T-cell (primary cell): ENCODE measurements around the gene ARF3. TPM values are rescaled to one million over a fixed set of nuclear protein-coding genes. Genes with fewer than 3 reads are reported as not detected.

Source experiments
- ATAC-seq, 4 experiments: fragments of 200-7000 bp in 3 of 4; fragments of 150-1000 bp in 1 of 4; cut with Tn5 transposase; replicated peaks in 1 of 4; 1 replicate in 3 of 4; 2 replicates in 1 of 4; pipeline ENCODE4 v1.10.0; 2021; ENCODE audit warnings: moderate library complexity in 3 of 4, mild to moderate bottlenecking in 2 of 4, moderate number of reproducible peaks in 1 of 4
- CTCF ChIA-PET, 2 donors: fragments of 300-600 bp; sonication (Branson Sonifier 250); formaldehyde crosslinking; loops; one replicate each; lab custom pipeline; 2022; ENCODE audit warnings: antibody characterized with exemption in 2 of 2; lab: Charles Lee
- POLR2A ChIA-PET, 2 donors: fragments of 300-600 bp; sonication (Branson Sonifier 250); formaldehyde crosslinking; loops; one replicate each; lab custom pipeline; 2022; ENCODE audit warnings: antibody characterized with exemption in 2 of 2; lab: Charles Lee
- DNase-seq, 35 experiments: peaks; one replicate each; pipeline versions ENCODE4 v3.0.0 to v3.0.0-alpha.2; 2013 to 2023
- H3K27ac ChIP-seq: one replicate; pipeline ENCODE4 v1.5.1; 2013; ENCODE audit warnings: low read length
- H3K27me3 ChIP-seq, 2 experiments: replicated peaks in 1 of 2; 1 replicate in 1 of 2; 2 replicates in 1 of 2; pipeline versions ENCODE4 v1.6.1 to v1.7.0; 2013; ENCODE audit warnings: low read length in 1 of 2, mixed read lengths in 1 of 2; ENCODE audit not compliant: control insufficient read depth in 2 of 2, insufficient read depth in 2 of 2; ENCODE audit errors: extremely low read depth in 1 of 2
- H3K36me3 ChIP-seq, 2 donors: 1 replicate in 1 of 2; 2 replicates in 1 of 2; pipeline versions ENCODE4 v1.6.1 to v1.7.0; 2013; ENCODE audit warnings: low read length in 1 of 2; ENCODE audit not compliant: control insufficient read depth in 2 of 2, insufficient read depth in 1 of 2; ENCODE audit errors: extremely low read depth in 1 of 2
- H3K4me1 ChIP-seq, 2 experiments: 1 replicate in 1 of 2; 2 replicates in 1 of 2; pipeline versions ENCODE4 v1.6.1 to v1.7.0; 2013; ENCODE audit warnings: low read length in 2 of 2, mixed read lengths in 1 of 2; ENCODE audit not compliant: insufficient read depth in 2 of 2, control insufficient read depth in 1 of 2; ENCODE audit errors: extremely low read depth in 1 of 2
- H3K4me3 ChIP-seq, 2 donors: 1 replicate in 1 of 2; 2 replicates in 1 of 2; pipeline versions ENCODE4 v1.5.1 to v1.7.0; 2013; ENCODE audit warnings: mild to moderate bottlenecking in 2 of 2, low read length in 1 of 2, moderate library complexity in 1 of 2; ENCODE audit not compliant: control insufficient read depth in 1 of 2; ENCODE audit errors: extremely low read depth in 1 of 2
- H3K9me3 ChIP-seq: 2 replicates; pipeline ENCODE4 v1.7.0; 2013
- H3K27ac Mint-ChIP-seq, 2 donors: one replicate each; pipeline ENCODE4 v1.8.0; 2020 to 2021; ENCODE audit warnings: mild to moderate bottlenecking in 2 of 2, mixed read lengths in 2 of 2
- H3K27me3 Mint-ChIP-seq, 2 donors: one replicate each; pipeline ENCODE4 v1.8.0; 2021 to 2022; ENCODE audit warnings: mixed read lengths in 2 of 2
- H3K36me3 Mint-ChIP-seq: one replicate; pipeline ENCODE4 v1.8.0; 2021; ENCODE audit warnings: mixed read lengths
- H3K4me1 Mint-ChIP-seq, 3 donors: one replicate each; pipeline ENCODE4 v1.8.0; 2020 to 2022; ENCODE audit warnings: mixed read lengths in 3 of 3, mild to moderate bottlenecking in 1 of 3
- H3K4me3 Mint-ChIP-seq, 3 donors: one replicate each; pipeline ENCODE4 v1.8.0; 2020 to 2022; ENCODE audit warnings: mild to moderate bottlenecking in 3 of 3, mixed read lengths in 3 of 3, moderate library complexity in 3 of 3
- H3K9me3 Mint-ChIP-seq, 3 donors: one replicate each; pipeline ENCODE4 v1.8.0; 2020 to 2022; ENCODE audit warnings: mixed read lengths in 3 of 3
- WGBS: methylation state at CpG from one replicate; pipeline ENCODE4 v1.1.5; 2013; ENCODE audit warnings: missing lambda C conversion rate; ENCODE audit not compliant: insufficient coverage; 5-methylcytosine and 5-hydroxymethylcytosine counted together
- total RNA-seq, 35 experiments: library from RNA in 6 of 35; stranded (reverse) in 6 of 35; fragments of 120-200 nt in 1 of 35; gene quantifications; one replicate each; pipeline versions ENCODE4 v1.2.1 to v1.2.4 and lab custom pipeline; 2013 to 2026

ARF3 gene
- total RNA-seq, 5 donors from 2014 or later (not counting 1 experiment from before 2014, with no cell fraction given): 63.6 to 82.9 (median 74.3) TPM

DNA sequence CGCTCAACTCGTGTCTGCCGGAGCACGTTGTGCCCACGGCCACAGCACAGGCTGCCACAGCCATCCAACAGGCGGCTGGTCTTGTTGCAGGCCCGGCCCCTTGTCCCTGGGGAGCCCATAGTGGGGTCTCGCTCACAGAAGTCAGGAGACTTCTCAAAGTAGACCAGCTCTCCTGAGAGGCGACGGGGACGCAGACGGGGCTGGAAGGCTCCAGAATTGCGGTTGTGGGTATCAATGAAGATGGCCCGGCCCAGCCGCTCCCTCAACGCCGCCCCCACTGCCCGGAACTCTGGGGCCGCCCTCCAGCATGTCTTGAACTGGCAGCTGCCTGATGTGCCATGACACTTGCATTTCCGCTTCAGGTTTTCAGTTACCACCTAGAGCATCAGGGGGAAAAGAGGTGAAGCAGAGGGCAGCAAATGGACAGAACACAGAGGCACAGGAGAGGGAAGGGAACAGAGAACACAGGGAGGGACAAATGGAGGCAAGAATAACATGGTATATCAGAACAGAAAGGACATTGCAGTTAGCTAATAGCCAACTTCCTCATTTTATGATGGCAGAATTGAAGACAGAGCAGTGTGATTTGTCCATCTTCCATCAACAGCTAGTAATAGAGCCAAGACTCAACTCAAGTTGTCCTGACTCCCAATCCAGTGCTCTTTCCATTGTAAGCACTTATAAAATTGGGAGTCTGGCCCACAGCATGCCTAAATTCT lies 9.0 kb upstream of the ARF3 start:
- Mint-ChIP-seq H3K4me3 (no peak overlapping the region), H3K27me3 (peaks cover 8 to 12% of the 10 kb centered on the region in 2 donors), H3K9me3 (no peaks in the 10 kb centered on the region), H3K36me3 (no peaks in the 10 kb centered on the region), H3K4me1 (peaks cover 17 to 25% (median 19%) of the 10 kb centered on the region in 3 donors), H3K27ac (no peak overlapping the region)
- Histone ChIP-seq H3K9me3 (no peaks in the 10 kb centered on the region), H3K36me3 (no peaks in the 10 kb centered on the region), H3K4me3 (no peak overlapping the region), H3K27me3 (peaks cover 0 to 22% of the 10 kb centered on the region in 2 experiments), H3K27ac (no peak overlapping the region), H3K4me1 (peaks cover 4 to 22% of the 10 kb centered on the region in 2 experiments)
- WGBS: 89% methylated on average over 17 of the region's 20 CpGs
- no peak for DNase-seq
- ChIA-PET CTCF (interaction anchor here (0.6 to 1.3 kb wide), 3 partner anchors 19 to 214 kb away, joined by 3 to 9 read pairs (median 5); no protein-coding TSS in a partner anchor), POLR2A (no interaction called here)
- no peak for ATAC-seq

GRCh38 chr12:48965298-48965838 lies 8.1 kb upstream of the ARF3 start:
- Mint-ChIP-seq H3K27ac (no peak overlapping the region), H3K4me3 (no peak overlapping the region), H3K4me1 (peaks cover 8 to 15% (median 9%) of the 10 kb centered on the region in 3 donors), H3K36me3 (no peaks in the 10 kb centered on the region), H3K27me3 (peaks cover 3 to 4% of the 10 kb centered on the region in 2 donors), H3K9me3 (no peaks in the 10 kb centered on the region)
- H3K27ac ChIP-seq: no peak overlapping the region
- no peak for DNase-seq
- no peak overlapping the region for H3K4me3 ChIP-seq
- H3K4me1 ChIP-seq: peaks cover 2 to 12% of the 10 kb centered on the region in 2 experiments
- ChIA-PET POLR2A (no interaction called here), CTCF (interaction anchor here in 1 of 2 donors (0.6 kb wide), 1 partner anchor 66 kb away, joined by 4 read pairs; no protein-coding TSS in a partner anchor)
- H3K36me3 ChIP-seq: no peaks in the 10 kb centered on the region
- H3K9me3 ChIP-seq: no peaks in the 10 kb centered on the region
- peaks cover 0 to 14% of the 10 kb centered on the region in 2 experiments for H3K27me3 ChIP-seq
- no peak for ATAC-seq

GRCh38 chr12:48961801-48962200 lies 4.5 kb upstream of the ARF3 start:
- no peak for ATAC-seq

DNA sequence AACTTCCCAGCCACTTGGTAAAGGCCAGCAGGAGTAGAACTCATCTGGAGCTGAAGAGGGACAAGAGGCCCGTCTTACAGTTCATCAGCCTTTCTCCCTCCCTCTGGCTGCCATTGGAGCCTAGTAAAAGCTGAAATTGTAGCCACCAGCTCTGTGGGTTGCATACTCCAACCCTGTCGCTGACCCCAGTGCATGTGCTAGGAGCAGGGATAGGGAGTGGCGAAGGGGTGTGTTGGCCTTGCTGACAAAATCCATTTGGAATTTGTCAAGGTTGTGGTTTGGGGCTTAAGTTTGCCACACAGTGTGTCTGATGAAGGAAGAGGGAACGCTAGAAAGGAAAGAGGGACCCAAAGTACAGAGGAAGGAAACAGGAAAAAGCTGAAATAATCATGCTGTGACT lies 4.0 kb upstream of the ARF3 start:
- H3K27me3 Mint-ChIP-seq: peaks cover 0 to 4% of the 10 kb centered on the region in 2 donors
- Histone ChIP-seq H3K36me3 (no peaks in the 10 kb centered on the region), H3K9me3 (no peaks in the 10 kb centered on the region), H3K27ac (no peak overlapping the region), H3K27me3 (peaks cover 0 to 2% of the 10 kb centered on the region in 2 experiments), H3K4me1 (peaks cover 2 to 13% of the 10 kb centered on the region in 2 experiments), H3K4me3 (no peak overlapping the region)
- H3K9me3 Mint-ChIP-seq: no peaks in the 10 kb centered on the region
- ATAC-seq: no peak
- ChIA-PET POLR2A (no interaction called here), CTCF (no interaction called here)
- peaks cover 11 to 15% (median 14%) of the 10 kb centered on the region in 3 donors for H3K4me1 Mint-ChIP-seq
- H3K36me3 Mint-ChIP-seq: no peaks in the 10 kb centered on the region
- H3K27ac Mint-ChIP-seq: no peak overlapping the region
- H3K4me3 Mint-ChIP-seq: no peak overlapping the region
- DNase-seq: no peak
- 78% methylated on average over 1 of the region's 4 CpGs for WGBS

More at GRCh38 chr12:48961801-48962200, 4.5 kb upstream of the ARF3 start:
- H3K36me3 Mint-ChIP-seq: no peaks in the 10 kb centered on the region
- no peak for DNase-seq
- Histone ChIP-seq H3K36me3 (no peaks in the 10 kb centered on the region), H3K9me3 (no peaks in the 10 kb centered on the region), H3K27me3 (peaks cover 0 to 2% of the 10 kb centered on the region in 2 experiments), H3K4me3 (no peak overlapping the region), H3K4me1 (peaks cover 2 to 8% of the 10 kb centered on the region in 2 experiments), H3K27ac (no peak overlapping the region)
- H3K4me1 Mint-ChIP-seq: peaks cover 8 to 11% (median 9%) of the 10 kb centered on the region in 3 donors
- H3K27ac Mint-ChIP-seq: no peak overlapping the region
- CTCF ChIA-PET: no interaction called here
- H3K4me3 Mint-ChIP-seq: no peak overlapping the region
- POLR2A ChIA-PET: no interaction called here
- peaks cover 0 to 4% of the 10 kb centered on the region in 2 donors for H3K27me3 Mint-ChIP-seq
- no peaks in the 10 kb centered on the region for H3K9me3 Mint-ChIP-seq

DNA sequence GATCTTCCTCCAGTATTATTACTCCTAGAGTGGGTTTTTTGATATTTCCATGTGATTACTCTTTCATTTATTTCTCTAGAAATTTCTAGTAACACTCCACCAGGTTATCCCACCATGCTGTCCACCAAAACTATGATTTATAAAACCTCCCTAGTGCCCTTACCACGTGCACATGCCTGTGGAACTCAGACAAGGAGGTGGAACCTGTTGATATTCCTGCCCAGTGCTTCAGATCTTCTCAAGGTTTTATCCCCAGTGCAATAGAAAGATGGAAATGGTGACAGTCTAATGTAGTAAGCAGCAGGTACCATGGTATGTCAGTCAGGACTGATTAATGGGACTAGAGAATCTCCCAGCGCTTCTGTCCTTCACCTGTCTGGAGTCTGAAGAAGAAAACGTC lies 3.5 kb upstream of the ARF3 start:
- no CpG with 5 or more reads among the region's 3 CpGs for WGBS
- no peak overlapping the region for H3K4me3 Mint-ChIP-seq

DNA sequence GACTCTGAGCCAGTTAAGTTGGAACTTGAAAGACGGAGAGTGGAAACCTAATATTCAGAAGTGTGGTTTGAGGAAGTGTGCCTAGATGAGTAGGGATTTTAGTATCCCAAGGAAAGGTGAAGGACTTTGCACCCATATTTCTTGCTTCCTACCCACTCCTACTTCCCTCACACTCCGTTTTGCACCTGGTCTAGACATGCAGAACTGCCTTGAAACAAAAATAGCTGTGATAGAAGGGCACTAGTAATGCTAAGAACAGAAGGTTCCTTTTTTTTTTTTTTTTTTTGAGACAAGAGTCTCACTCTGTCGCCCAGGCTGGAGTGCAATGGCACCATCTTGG lies 732 bp upstream of the ARF3 start:
- ATAC-seq (no peak), DNase-seq (no peak)
- H3K4me3 ChIP-seq: peak overlapping the region in 1 of 2 donors; percentile 76
- H3K27ac ChIP-seq: no peak overlapping the region
- peak overlapping the region in 1 of 2 donors; percentile 88 for H3K27ac Mint-ChIP-seq
- H3K4me1 ChIP-seq: peaks cover 11 to 24% of the 10 kb centered on the region in 2 experiments
- H3K27me3 Mint-ChIP-seq: peaks cover 0 to 4% of the 10 kb centered on the region in 2 donors
- H3K4me1 Mint-ChIP-seq: peaks cover 38 to 43% (median 40%) of the 10 kb centered on the region in 3 donors
- H3K9me3 ChIP-seq: no peaks in the 10 kb centered on the region
- peaks cover 0 to 3% of the 10 kb centered on the region in 2 donors for H3K36me3 ChIP-seq
- WGBS: no CpG with 5 or more reads among the region's 3 CpGs
- CTCF ChIA-PET: interaction anchor here (0.7 to 1.7 kb wide), 12 partner anchors 16 to 105 kb away, joined by 3 to 17 read pairs (median 6); partner anchors contain the start of genes WNT1 (in 2 of the 2) and DDX23 (in 1 of the 2)
- H3K36me3 Mint-ChIP-seq: peaks cover 3% of the 10 kb centered on the region
- POLR2A ChIA-PET: interaction anchor here (0.6 to 1.3 kb wide), 7 partner anchors 20 to 409 kb away, joined by 3 to 11 read pairs (median 5); partner anchors contain the start of gene DDX23 (in 2 of the 2)
- no peaks in the 10 kb centered on the region for H3K9me3 Mint-ChIP-seq
- peak overlapping the region; percentile 95 to 98 (median 96) for H3K4me3 Mint-ChIP-seq
- peaks cover 0 to 2% of the 10 kb centered on the region in 2 experiments for H3K27me3 ChIP-seq

More for the DNA sequence above, 3.5 kb upstream of the ARF3 start:
- DNase-seq (no peak), ATAC-seq (no peak)
- Histone ChIP-seq H3K4me1 (peaks cover 5 to 18% of the 10 kb centered on the region in 2 experiments), H3K27me3 (peaks cover 0 to 2% of the 10 kb centered on the region in 2 experiments), H3K27ac (no peak overlapping the region), H3K9me3 (no peaks in the 10 kb centered on the region), H3K36me3 (no peaks in the 10 kb centered on the region), H3K4me3 (no peak overlapping the region)
- POLR2A ChIA-PET: no interaction called here
- H3K4me1 Mint-ChIP-seq: peaks cover 16 to 20% (median 19%) of the 10 kb centered on the region in 3 donors
- H3K27me3 Mint-ChIP-seq: peaks cover 0 to 4% of the 10 kb centered on the region in 2 donors
- CTCF ChIA-PET: interaction anchor here in 1 of 2 donors (0.7 kb wide), 1 partner anchor 58 kb away, joined by 3 read pairs; the partner anchor contains the start of gene PRKAG1
- H3K36me3 Mint-ChIP-seq: no peaks in the 10 kb centered on the region
- H3K27ac Mint-ChIP-seq: no peak overlapping the region
- no peaks in the 10 kb centered on the region for H3K9me3 Mint-ChIP-seq
